H1 (cell line): Measurements from ENCODE around the gene CDH2. TPM values are rescaled to one million over a fixed set of nuclear protein-coding genes. Genes with fewer than 3 reads are reported as not detected.

Source experiments
- ASH2L ChIP-seq: fragments of 200-600, 300-600 bp; sonication (generic); IDR thresholded peaks from one replicate; pipeline ENCODE4 v1.7.1; 2017; ENCODE audit warnings: low read length
- CBX5 ChIP-seq: fragments of 300-800, 300-1000 bp; sonication (generic); IDR thresholded peaks from 2 replicates; pipeline ENCODE4 v1.7.1; 2016; ENCODE audit warnings: antibody characterized with exemption, low read length, low read depth
- CEBPB ChIP-seq: IDR thresholded peaks from 2 replicates; pipeline ENCODE4 v1.6.1; 2012; ENCODE audit warnings: low read depth, low read length
- CHD7 ChIP-seq: fragments of 300-600 bp; sonication (generic); IDR thresholded peaks from 2 replicates; pipeline ENCODE4 v1.7.1; 2012; ENCODE audit warnings: low read length, moderate library complexity, mild to moderate bottlenecking, inconsistent platforms; ENCODE audit not compliant: insufficient replicate concordance
- SP1 ChIP-seq: IDR thresholded peaks from 2 replicates; pipeline ENCODE4 v1.6.1; 2011; ENCODE audit warnings: low read depth, low read length
- polyA plus RNA-seq, 7 experiments: library from polyadenylated mRNA; depleted of rRNA in 3 of 7; stranded (reverse) in 5 of 7; unstranded in 2 of 7; fragments of >200 nt in 5 of 7; fragments of 200-250 nt in 2 of 7; gene quantifications; 1 replicate in 5 of 7; 2 replicates in 1 of 7; 4 replicates in 1 of 7; pipeline versions ENCODE4 v1.2.1 to v1.2.3, GENCODE V29; 2011 to 2013; ENCODE audit warnings: missing spikeins in 2 of 7, mixed read lengths in 2 of 7
- total RNA-seq: library from RNA; stranded (reverse); fragmentation: NEBNext Ultra II Directional; extraction: Animal tissue kit (Norgen Biotek cat#: 25700); gene quantifications from 2 replicates; pipeline ENCODE4 v1.2.1, GENCODE V29; 2021

CDH2 gene
- total and polyA plus RNA-seq, 2 of the 8 experiments (the other 6 are each of a cell fraction or from before 2014, with no cell fraction given), result 15.0 to 56.5 TPM

- TF ChIP-seq CHD7 (no peak), ASH2L (no peak), CBX5 (no peak), CEBPB (no peak), SP1 (no peak)
- TF ChIP-seq, all 59 proteins: peak for 0
Measured at GRCh38 chr18:28150925-28151324, 26.0 kb downstream of the CDH2 start (continued).
